ENCODE results near the gene B3GALNT2.

The B3GALNT2 gene

GRCh38 chr1:235442788-235443429 lies 61.3 kb downstream of the B3GALNT2 start:
- Histone ChIP-seq H3K4me3 (ENCODE audit: low read depth in 1 of 2, low read length in 2 of 2) (no peak overlapping the region), H3K9me3 (ENCODE audit: low read length) (no peaks in the 10 kb centered on the region), H3K36me3 (ENCODE audit: insufficient read depth, low read length) (peaks cover 65% of the 10 kb centered on the region), H3K9ac (ENCODE audit: low read length) (no peak overlapping the region), H3K27me3 (ENCODE audit: control insufficient read depth in 1 of 2, insufficient read depth in 2 of 2, low read length in 2 of 2) (no peaks in the 10 kb centered on the region), H3K27ac (ENCODE audit: low read depth, low read length) (no peak overlapping the region), H3K4me1 (ENCODE audit: insufficient read depth, low read length) (no peaks in the 10 kb centered on the region)

- no peaks in the 10 kb centered on the region for H3K4me1 ChIP-seq (ENCODE audit: insufficient read depth, low read length)
These were observed 63.0 kb downstream of the B3GALNT2 start for GRCh38 chr1:235441159-235441685.

GRCh38 chr1:235434001-235434400 lies 70.3 kb downstream of the B3GALNT2 start:
- H3K36me3 ChIP-seq (ENCODE audit: insufficient read depth, low read length), result peaks cover 17% of the 10 kb centered on the region
- no peak overlapping the region for H3K4me3 ChIP-seq (ENCODE audit: low read depth in 1 of 2, low read length in 2 of 2)
- no peaks in the 10 kb centered on the region for H3K4me1 ChIP-seq (ENCODE audit: insufficient read depth, low read length)
- H3K27me3 ChIP-seq (ENCODE audit: control insufficient read depth in 1 of 2, insufficient read depth in 2 of 2, low read length in 2 of 2), result no peaks in the 10 kb centered on the region
- no peaks in the 10 kb centered on the region for H3K9me3 ChIP-seq (ENCODE audit: low read length)
- no peak overlapping the region for H3K9ac ChIP-seq (ENCODE audit: low read length)
- no peak overlapping the region for H3K27ac ChIP-seq (ENCODE audit: low read depth, low read length)

More at GRCh38 chr1:235441159-235441685, 63.0 kb downstream of the B3GALNT2 start:
- Histone ChIP-seq H3K36me3 (ENCODE audit: insufficient read depth, low read length) (peaks cover 56% of the 10 kb centered on the region), H3K9ac (ENCODE audit: low read length) (no peak overlapping the region), H3K27me3 (ENCODE audit: control insufficient read depth in 1 of 2, insufficient read depth in 2 of 2, low read length in 2 of 2) (no peaks in the 10 kb centered on the region), H3K27ac (ENCODE audit: low read depth, low read length) (no peak overlapping the region), H3K9me3 (ENCODE audit: low read length) (no peaks in the 10 kb centered on the region), H3K4me3 (ENCODE audit: low read depth in 1 of 2, low read length in 2 of 2) (no peak overlapping the region)

- H3K9ac ChIP-seq (ENCODE audit: low read length), result no peak overlapping the region
- H3K27ac ChIP-seq (ENCODE audit: low read depth, low read length), result no peak overlapping the region
- peaks cover 5% of the 10 kb centered on the region for H3K36me3 ChIP-seq (ENCODE audit: insufficient read depth, low read length)
- no peak overlapping the region for H3K4me3 ChIP-seq (ENCODE audit: low read depth in 1 of 2, low read length in 2 of 2)
- no peaks in the 10 kb centered on the region for H3K9me3 ChIP-seq (ENCODE audit: low read length)
- H3K27me3 ChIP-seq (ENCODE audit: control insufficient read depth in 1 of 2, insufficient read depth in 2 of 2, low read length in 2 of 2), result no peaks in the 10 kb centered on the region
- H3K4me1 ChIP-seq (ENCODE audit: insufficient read depth, low read length), result no peaks in the 10 kb centered on the region
These were observed 73.3 kb downstream of the B3GALNT2 start for GRCh38 chr1:235430991-235431390.

- Histone ChIP-seq H3K4me1 (ENCODE audit: insufficient read depth, low read length) (no peaks in the 10 kb centered on the region), H3K27me3 (ENCODE audit: control insufficient read depth in 1 of 2, insufficient read depth in 2 of 2, low read length in 2 of 2) (no peaks in the 10 kb centered on the region), H3K36me3 (ENCODE audit: insufficient read depth, low read length) (peaks cover 5% of the 10 kb centered on the region), H3K9ac (ENCODE audit: low read length) (no peak overlapping the region), H3K9me3 (ENCODE audit: low read length) (no peaks in the 10 kb centered on the region), H3K27ac (ENCODE audit: low read depth, low read length) (no peak overlapping the region), H3K4me3 (ENCODE audit: low read depth in 1 of 2, low read length in 2 of 2) (no peak overlapping the region)
These were observed 75.1 kb downstream of the B3GALNT2 start for GRCh38 chr1:235429143-235429542.

GRCh38 chr1:235427447-235427846 lies 76.8 kb downstream of the B3GALNT2 start:
- Histone ChIP-seq H3K4me3 (ENCODE audit: low read depth in 1 of 2, low read length in 2 of 2) (no peak overlapping the region), H3K27me3 (ENCODE audit: control insufficient read depth in 1 of 2, insufficient read depth in 2 of 2, low read length in 2 of 2) (no peaks in the 10 kb centered on the region), H3K9me3 (ENCODE audit: low read length) (no peaks in the 10 kb centered on the region), H3K4me1 (ENCODE audit: insufficient read depth, low read length) (no peaks in the 10 kb centered on the region), H3K27ac (ENCODE audit: low read depth, low read length) (no peak overlapping the region), H3K9ac (ENCODE audit: low read length) (no peak overlapping the region), H3K36me3 (ENCODE audit: insufficient read depth, low read length) (no peaks in the 10 kb centered on the region)

GRCh38 chr1:235426680-235427079 lies 77.6 kb downstream of the B3GALNT2 start:
- Histone ChIP-seq H3K27ac (ENCODE audit: low read depth, low read length) (no peak overlapping the region), H3K4me1 (ENCODE audit: insufficient read depth, low read length) (no peaks in the 10 kb centered on the region), H3K4me3 (ENCODE audit: low read depth in 1 of 2, low read length in 2 of 2) (no peak overlapping the region), H3K9ac (ENCODE audit: low read length) (no peak overlapping the region), H3K9me3 (ENCODE audit: low read length) (no peaks in the 10 kb centered on the region), H3K27me3 (ENCODE audit: control insufficient read depth in 1 of 2, insufficient read depth in 2 of 2, low read length in 2 of 2) (no peaks in the 10 kb centered on the region), H3K36me3 (ENCODE audit: insufficient read depth, low read length) (no peaks in the 10 kb centered on the region)

- no peaks in the 10 kb centered on the region for H3K36me3 ChIP-seq (ENCODE audit: insufficient read depth, low read length)
- no peak overlapping the region for H3K27ac ChIP-seq (ENCODE audit: low read depth, low read length)
- no peaks in the 10 kb centered on the region for H3K9me3 ChIP-seq (ENCODE audit: low read length)
- H3K27me3 ChIP-seq (ENCODE audit: control insufficient read depth in 1 of 2, insufficient read depth in 2 of 2, low read length in 2 of 2), result no peaks in the 10 kb centered on the region
- H3K9ac ChIP-seq (ENCODE audit: low read length), result no peak overlapping the region
- H3K4me1 ChIP-seq (ENCODE audit: insufficient read depth, low read length), result no peaks in the 10 kb centered on the region
- no peak overlapping the region for H3K4me3 ChIP-seq (ENCODE audit: low read depth in 1 of 2, low read length in 2 of 2)
These were observed 78.1 kb downstream of the B3GALNT2 start for GRCh38 chr1:235426143-235426542.

GRCh38 chr1:235425357-235425756 lies 78.9 kb downstream of the B3GALNT2 start:
- Histone ChIP-seq H3K4me1 (ENCODE audit: insufficient read depth, low read length) (no peaks in the 10 kb centered on the region), H3K9me3 (ENCODE audit: low read length) (no peaks in the 10 kb centered on the region), H3K27me3 (ENCODE audit: control insufficient read depth in 1 of 2, insufficient read depth in 2 of 2, low read length in 2 of 2) (no peaks in the 10 kb centered on the region), H3K4me3 (ENCODE audit: low read depth in 1 of 2, low read length in 2 of 2) (no peak overlapping the region), H3K27ac (ENCODE audit: low read depth, low read length) (no peak overlapping the region), H3K36me3 (ENCODE audit: insufficient read depth, low read length) (no peaks in the 10 kb centered on the region), H3K9ac (ENCODE audit: low read length) (no peak overlapping the region)

GRCh38 chr1:235424092-235424491 lies 80.2 kb downstream of the B3GALNT2 start:
- Histone ChIP-seq H3K4me1 (ENCODE audit: insufficient read depth, low read length) (no peaks in the 10 kb centered on the region), H3K27ac (ENCODE audit: low read depth, low read length) (no peak overlapping the region), H3K27me3 (ENCODE audit: control insufficient read depth in 1 of 2, insufficient read depth in 2 of 2, low read length in 2 of 2) (no peaks in the 10 kb centered on the region), H3K9ac (ENCODE audit: low read length) (no peak overlapping the region), H3K4me3 (ENCODE audit: low read depth in 1 of 2, low read length in 2 of 2) (no peak overlapping the region), H3K9me3 (ENCODE audit: low read length) (no peaks in the 10 kb centered on the region), H3K36me3 (ENCODE audit: insufficient read depth, low read length) (no peaks in the 10 kb centered on the region)

GRCh38 chr1:235423214-235423652 lies 81.0 kb downstream of the B3GALNT2 start:
- peaks cover 2% of the 10 kb centered on the region for H3K36me3 ChIP-seq (ENCODE audit: insufficient read depth, low read length)
- no peak overlapping the region for H3K9ac ChIP-seq (ENCODE audit: low read length)
- no peaks in the 10 kb centered on the region for H3K4me1 ChIP-seq (ENCODE audit: insufficient read depth, low read length)
- no peaks in the 10 kb centered on the region for H3K27me3 ChIP-seq (ENCODE audit: control insufficient read depth in 1 of 2, insufficient read depth in 2 of 2, low read length in 2 of 2)
- H3K9me3 ChIP-seq (ENCODE audit: low read length), result no peaks in the 10 kb centered on the region
- no peak overlapping the region for H3K27ac ChIP-seq (ENCODE audit: low read depth, low read length)
- no peak overlapping the region for H3K4me3 ChIP-seq (ENCODE audit: low read depth in 1 of 2, low read length in 2 of 2)

- Histone ChIP-seq H3K27ac (ENCODE audit: low read depth, low read length) (no peak overlapping the region), H3K4me3 (ENCODE audit: low read depth in 1 of 2, low read length in 2 of 2) (no peak overlapping the region), H3K36me3 (ENCODE audit: insufficient read depth, low read length) (peaks cover 6% of the 10 kb centered on the region), H3K4me1 (ENCODE audit: insufficient read depth, low read length) (no peaks in the 10 kb centered on the region), H3K27me3 (ENCODE audit: control insufficient read depth in 1 of 2, insufficient read depth in 2 of 2, low read length in 2 of 2) (no peaks in the 10 kb centered on the region), H3K9me3 (ENCODE audit: low read length) (no peaks in the 10 kb centered on the region), H3K9ac (ENCODE audit: low read length) (no peak overlapping the region)
These were observed 82.5 kb downstream of the B3GALNT2 start for GRCh38 chr1:235421751-235422150.

Measured in muscle layer of colon (tissue), 2 donors.